Measurements from ENCODE around the gene EIF4E2. TPM values are rescaled to one million over a fixed set of nuclear protein-coding genes. Genes with fewer than 3 reads are reported as not detected.

The EIF4E2 gene
- total RNA-seq, 1 experiment from 2014 or later: 97.8 TPM

GRCh38 chr2:232535761-232536530, 14.5 kb upstream of the EIF4E2 start:
- CTCF ChIA-PET: no interaction called here

More at GRCh38 chr2:232535761-232536530, 14.5 kb upstream of the EIF4E2 start:
- TF ChIP-seq PRRX2 (CRISPR knock-in tag; IDR thresholded peaks at IDR 0.05): no peak
- TF ChIP-seq IRF2 (CRISPR knock-in tag; IDR thresholded peaks at IDR 0.05; ENCODE audit: borderline replicate concordance, low read depth): no peak
- TF ChIP-seq, protein P1, sequence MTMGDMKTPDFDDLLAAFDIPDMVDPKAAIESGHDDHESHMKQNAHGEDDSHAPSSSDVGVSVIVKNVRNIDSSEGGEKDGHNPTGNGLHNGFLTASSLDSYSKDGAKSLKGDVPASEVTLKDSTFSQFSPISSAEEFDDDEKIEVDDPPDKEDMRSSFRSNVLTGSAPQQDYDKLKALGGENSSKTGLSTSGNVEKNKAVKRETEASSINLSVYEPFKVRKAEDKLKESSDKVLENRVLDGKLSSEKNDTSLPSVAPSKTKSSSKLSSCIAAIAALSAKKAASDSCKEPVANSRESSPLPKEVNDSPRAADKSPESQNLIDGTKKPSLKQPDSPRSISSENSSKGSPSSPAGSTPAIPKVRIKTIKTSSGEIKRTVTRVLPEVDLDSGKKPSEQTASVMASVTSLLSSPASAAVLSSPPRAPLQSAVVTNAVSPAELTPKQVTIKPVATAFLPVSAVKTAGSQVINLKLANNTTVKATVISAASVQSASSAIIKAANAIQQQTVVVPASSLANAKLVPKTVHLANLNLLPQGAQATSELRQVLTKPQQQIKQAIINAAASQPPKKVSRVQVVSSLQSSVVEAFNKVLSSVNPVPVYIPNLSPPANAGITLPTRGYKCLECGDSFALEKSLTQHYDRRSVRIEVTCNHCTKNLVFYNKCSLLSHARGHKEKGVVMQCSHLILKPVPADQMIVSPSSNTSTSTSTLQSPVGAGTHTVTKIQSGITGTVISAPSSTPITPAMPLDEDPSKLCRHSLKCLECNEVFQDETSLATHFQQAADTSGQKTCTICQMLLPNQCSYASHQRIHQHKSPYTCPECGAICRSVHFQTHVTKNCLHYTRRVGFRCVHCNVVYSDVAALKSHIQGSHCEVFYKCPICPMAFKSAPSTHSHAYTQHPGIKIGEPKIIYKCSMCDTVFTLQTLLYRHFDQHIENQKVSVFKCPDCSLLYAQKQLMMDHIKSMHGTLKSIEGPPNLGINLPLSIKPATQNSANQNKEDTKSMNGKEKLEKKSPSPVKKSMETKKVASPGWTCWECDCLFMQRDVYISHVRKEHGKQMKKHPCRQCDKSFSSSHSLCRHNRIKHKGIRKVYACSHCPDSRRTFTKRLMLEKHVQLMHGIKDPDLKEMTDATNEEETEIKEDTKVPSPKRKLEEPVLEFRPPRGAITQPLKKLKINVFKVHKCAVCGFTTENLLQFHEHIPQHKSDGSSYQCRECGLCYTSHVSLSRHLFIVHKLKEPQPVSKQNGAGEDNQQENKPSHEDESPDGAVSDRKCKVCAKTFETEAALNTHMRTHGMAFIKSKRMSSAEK (CRISPR knock-in tag; IDR thresholded peaks at IDR 0.05; ENCODE audit: borderline replicate concordance): no peak
- TF ChIP-seq, protein P2, sequence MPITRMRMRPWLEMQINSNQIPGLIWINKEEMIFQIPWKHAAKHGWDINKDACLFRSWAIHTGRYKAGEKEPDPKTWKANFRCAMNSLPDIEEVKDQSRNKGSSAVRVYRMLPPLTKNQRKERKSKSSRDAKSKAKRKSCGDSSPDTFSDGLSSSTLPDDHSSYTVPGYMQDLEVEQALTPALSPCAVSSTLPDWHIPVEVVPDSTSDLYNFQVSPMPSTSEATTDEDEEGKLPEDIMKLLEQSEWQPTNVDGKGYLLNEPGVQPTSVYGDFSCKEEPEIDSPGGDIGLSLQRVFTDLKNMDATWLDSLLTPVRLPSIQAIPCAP (CRISPR knock-in tag; IDR thresholded peaks at IDR 0.05): no peak
- TF ChIP-seq CDX4 (CRISPR knock-in tag; IDR thresholded peaks at IDR 0.05; ENCODE audit: borderline replicate concordance): no peak
- TF ChIP-seq CTCF (IDR thresholded peaks at IDR 0.05): no peak
- no peak for TF ChIP-seq GABPB1 (CRISPR knock-in tag; IDR thresholded peaks at IDR 0.05)
- no peak for TF ChIP-seq AR (CRISPR knock-in tag; IDR thresholded peaks at IDR 0.05)
- no peak for TF ChIP-seq EMX1 (CRISPR knock-in tag; IDR thresholded peaks at IDR 0.05)
- no peak for TF ChIP-seq SMAD3 (CRISPR knock-in tag; IDR thresholded peaks at IDR 0.05; ENCODE audit: borderline replicate concordance)
- no peak for TF ChIP-seq TEAD1 (CRISPR knock-in tag; IDR thresholded peaks at IDR 0.05)
- TF ChIP-seq HMGA2 (CRISPR knock-in tag; IDR thresholded peaks at IDR 0.05): no peak
- TF ChIP-seq KAT7 (CRISPR knock-in tag; IDR thresholded peaks at IDR 0.05; ENCODE audit: borderline replicate concordance): no peak
- no peak for TF ChIP-seq PRDM15 (CRISPR knock-in tag; IDR thresholded peaks at IDR 0.05)
- no peak for TF ChIP-seq NR1H2 (CRISPR knock-in tag; IDR thresholded peaks at IDR 0.05)
- TF ChIP-seq ATF1 (CRISPR knock-in tag; IDR thresholded peaks at IDR 0.05): no peak
- Mint-ChIP-seq H3K27ac (no peak overlapping the region), H3K4me3 (no peak overlapping the region), H3K4me1 (peaks cover 25% of the 10 kb centered on the region), H3K9me3 (peaks cover 11% of the 10 kb centered on the region), H3K36me3 (peaks cover 4% of the 10 kb centered on the region; the same call in 1 of the 2 replicates), H3K27me3 (ENCODE audit: low read depth) (peaks cover 15% of the 10 kb centered on the region)
- no peak for ATAC-seq
- POLR2A ChIA-PET: no interaction called here
- DNase-seq (ENCODE audit: low spot score): no peak

Measured in WTC11 (cell line).